ENCODE data around the gene PMVK. TPM values are rescaled to one million over a fixed set of nuclear protein-coding genes. Genes with fewer than 3 reads are reported as not detected.

PMVK gene
- total RNA-seq, 4 donors from 2014 or later = 9.0 to 19.8 (median 15.6) TPM

GRCh38 chr1:154975409-154976059 lies 39.0 kb upstream of the PMVK start:
- peaks cover 0 to 45% (median 31%) of the 10 kb centered on the region in 4 donors for H3K4me1 ChIP-seq
- no peaks in the 10 kb centered on the region for H3K9me3 ChIP-seq
- H3K4me3 ChIP-seq = peak overlapping the region; percentile 45 to 80 (median 70)
- no peaks in the 10 kb centered on the region for H3K27me3 ChIP-seq
- 1% methylated on average over 24 of the region's 24 CpGs for WGBS, 2 donors
- peak; percentile 37 to 58 for DNase-seq (ENCODE audit: low spot score in 2 of 2)
- peak overlapping the region; percentile 84 to 100 (median 98) for H3K27ac ChIP-seq
- no peak for TF ChIP-seq EP300 (IDR thresholded peaks at IDR 0.05)
- no peak for TF ChIP-seq POLR2A (IDR thresholded peaks at IDR 0.05)
- no peak for TF ChIP-seq CTCF (IDR thresholded peaks at IDR 0.05)
- peaks cover 0 to 5% (median 0%) of the 10 kb centered on the region in 3 donors for H3K36me3 ChIP-seq

- H3K27ac ChIP-seq = peak overlapping the region; percentile 84 to 100 (median 98)
- H3K27me3 ChIP-seq = no peaks in the 10 kb centered on the region
- WGBS, 2 donors = 0% methylated on average over 30 of the region's 30 CpGs
- H3K9me3 ChIP-seq = no peaks in the 10 kb centered on the region
- peak overlapping the region; percentile 45 to 80 (median 70) for H3K4me3 ChIP-seq
- H3K36me3 ChIP-seq = peaks cover 0 to 5% (median 0%) of the 10 kb centered on the region in 3 donors
- peaks cover 0 to 51% (median 37%) of the 10 kb centered on the region in 4 donors for H3K4me1 ChIP-seq
- DNase-seq (ENCODE audit: low spot score in 2 of 2) = peak; percentile 85 to 89
- TF ChIP-seq CTCF (IDR thresholded peaks at IDR 0.05) (peak in 1 of 5 experiments; percentile 33), EP300 (IDR thresholded peaks at IDR 0.05) (peak in 1 of 2 donors; percentile 87), POLR2A (IDR thresholded peaks at IDR 0.05) (peak; percentile 35 to 86)
Observed at GRCh38 chr1:154974808-154975408, 38.4 kb upstream of the PMVK start.

GRCh38 chr1:154974102-154974807 lies 37.7 kb upstream of the PMVK start, which contains the start of gene CKS1B:
CKS1B (plus strand) TSS chr1:154974681; CDS start chr1:154974746, 65 bp downstream.
- H3K4me1 ChIP-seq = peaks cover 0 to 58% (median 43%) of the 10 kb centered on the region in 4 donors
- peak within 1 kb of the TSS; percentile 60 to 80 (median 70) for H3K4me3 ChIP-seq
- peak; percentile 97 to 99 for DNase-seq (ENCODE audit: low spot score in 2 of 2)
- H3K27me3 ChIP-seq = no peaks in the 10 kb centered on the region
- H3K9me3 ChIP-seq = no peaks in the 10 kb centered on the region
- peak; percentile 31 to 92 for TF ChIP-seq EP300 (IDR thresholded peaks at IDR 0.05)
- peak in 1 of 2 donors; percentile 79 for TF ChIP-seq POLR2A (IDR thresholded peaks at IDR 0.05)
- peak in 1 of 5 experiments; percentile 26 for TF ChIP-seq CTCF (IDR thresholded peaks at IDR 0.05)
- H3K27ac ChIP-seq = peak within 1 kb of the TSS; percentile 96 to 100 (median 99)
- 1% methylated on average over 47 of the region's 47 CpGs for WGBS, 2 donors
- H3K36me3 ChIP-seq = peaks cover 0 to 7% (median 0%) of the 10 kb centered on the region in 3 donors

- peak overlapping the region; percentile 96 to 100 (median 99) for H3K27ac ChIP-seq
- no peaks in the 10 kb centered on the region for H3K27me3 ChIP-seq
- WGBS, 2 donors = 6% methylated on average over 37 of the region's 37 CpGs
- peaks cover 0 to 14% (median 0%) of the 10 kb centered on the region in 3 donors for H3K36me3 ChIP-seq
- peaks cover 0 to 65% (median 46%) of the 10 kb centered on the region in 4 donors for H3K4me1 ChIP-seq
- H3K9me3 ChIP-seq = no peaks in the 10 kb centered on the region
- peak; percentile 97 to 98 for DNase-seq (ENCODE audit: low spot score in 2 of 2)
- peak in 1 of 5 experiments; percentile 28 for TF ChIP-seq CTCF (IDR thresholded peaks at IDR 0.05)
- peak in 1 of 2 donors; percentile 34 for TF ChIP-seq POLR2A (IDR thresholded peaks at IDR 0.05)
- TF ChIP-seq EP300 (IDR thresholded peaks at IDR 0.05) = peak; percentile 46 to 62
- H3K4me3 ChIP-seq = peak overlapping the region; percentile 60 to 80 (median 70)
Observed at GRCh38 chr1:154973344-154974101, 37.0 kb upstream of the PMVK start.

All from tibial nerve (tissue), 4 donors.